SU-DHL-6 (cell line): ENCODE results near the gene PXDN.

Experiments
- EZH2phosphoT487 ChIP-seq: fragments of 200-600 bp; sonication (generic), shearing (Covaris generic); conservative IDR thresholded peaks from 2 replicates; pipeline ENCODE4 v1.6.1; 2018; ENCODE audit warnings: mild to moderate bottlenecking, antibody characterized with exemption, low read length, moderate library complexity, mixed read lengths
- TF ChIP-seq, protein P1 (sequence below): fragments of 200-600 bp; sonication (generic); IDR thresholded peaks from one replicate; pipeline ENCODE4 v1.5.1; 2017; ENCODE audit warnings: antibody characterized with exemption, mild to moderate bottlenecking, low read length, moderate library complexity; ENCODE audit not compliant: insufficient read depth, poor library complexity, severe bottlenecking

DNA sequence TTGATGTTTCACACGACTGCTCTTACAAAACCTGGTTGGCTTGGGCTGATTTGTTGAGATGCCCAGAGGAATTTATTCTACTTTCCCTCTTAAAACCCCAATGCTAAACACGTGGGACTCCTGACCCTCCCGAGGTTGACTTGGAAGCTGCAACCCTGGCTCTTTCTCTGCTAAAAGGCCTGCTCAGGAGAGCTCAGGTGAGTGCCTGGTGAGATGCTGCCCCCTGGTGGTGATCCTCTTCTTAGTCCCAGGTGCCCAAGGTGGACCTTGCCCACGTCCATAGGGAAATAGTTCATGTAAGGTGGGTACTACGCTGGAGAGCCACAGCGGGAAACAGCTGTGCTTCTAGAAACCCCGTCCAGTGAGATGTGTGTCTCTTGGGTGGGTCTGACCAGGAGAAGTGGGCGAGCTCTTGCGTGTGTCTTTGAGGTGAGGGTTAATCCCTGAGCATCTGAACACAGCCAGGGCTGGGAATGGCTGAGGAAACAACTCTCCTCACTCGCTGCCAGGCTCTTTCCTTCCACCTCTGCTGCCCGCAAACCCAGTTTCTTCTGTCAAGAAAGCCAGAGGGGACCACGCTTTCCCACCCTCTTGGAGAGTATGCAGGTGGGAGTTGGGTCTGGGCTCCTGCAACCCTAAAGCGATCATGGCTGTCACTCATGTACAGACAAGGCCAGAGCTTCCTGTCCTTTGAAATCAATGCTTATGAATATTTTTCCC, 25.5 kb upstream of the PXDN start:
- TF ChIP-seq, protein P1, sequence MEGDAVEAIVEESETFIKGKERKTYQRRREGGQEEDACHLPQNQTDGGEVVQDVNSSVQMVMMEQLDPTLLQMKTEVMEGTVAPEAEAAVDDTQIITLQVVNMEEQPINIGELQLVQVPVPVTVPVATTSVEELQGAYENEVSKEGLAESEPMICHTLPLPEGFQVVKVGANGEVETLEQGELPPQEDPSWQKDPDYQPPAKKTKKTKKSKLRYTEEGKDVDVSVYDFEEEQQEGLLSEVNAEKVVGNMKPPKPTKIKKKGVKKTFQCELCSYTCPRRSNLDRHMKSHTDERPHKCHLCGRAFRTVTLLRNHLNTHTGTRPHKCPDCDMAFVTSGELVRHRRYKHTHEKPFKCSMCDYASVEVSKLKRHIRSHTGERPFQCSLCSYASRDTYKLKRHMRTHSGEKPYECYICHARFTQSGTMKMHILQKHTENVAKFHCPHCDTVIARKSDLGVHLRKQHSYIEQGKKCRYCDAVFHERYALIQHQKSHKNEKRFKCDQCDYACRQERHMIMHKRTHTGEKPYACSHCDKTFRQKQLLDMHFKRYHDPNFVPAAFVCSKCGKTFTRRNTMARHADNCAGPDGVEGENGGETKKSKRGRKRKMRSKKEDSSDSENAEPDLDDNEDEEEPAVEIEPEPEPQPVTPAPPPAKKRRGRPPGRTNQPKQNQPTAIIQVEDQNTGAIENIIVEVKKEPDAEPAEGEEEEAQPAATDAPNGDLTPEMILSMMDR, result peak; percentile 65
- TF ChIP-seq EZH2phosphoT487, result no peak
